Esophagus squamous epithelium (tissue), 5 donors: ENCODE measurements around the gene C16orf74. TPM values are rescaled to one million over a fixed set of nuclear protein-coding genes. Genes with fewer than 3 reads are reported as not detected.

Source experiments
- DNase-seq: peaks from one replicate; lab custom pipeline; 2025; lab: John Stamatoyannopoulos, UW
- H3K27ac ChIP-seq, 4 donors: fragments of 200-600 bp; sonication (generic); one replicate each; pipeline ENCODE4 v1.5.1; 2016 to 2019; ENCODE audit warnings: mild to moderate bottlenecking in 1 of 4
- H3K27me3 ChIP-seq, 4 donors: fragments of 200-600 bp; sonication (generic); 1 replicate in 3 of 4; 2 replicates in 1 of 4; pipeline versions ENCODE4 v1.5.1 to v1.6.0; 2017 to 2021; ENCODE audit warnings: antibody characterized with exemption in 1 of 4
- H3K36me3 ChIP-seq, 3 donors: fragments of 200-600 bp; sonication (generic); one replicate each; pipeline ENCODE4 v1.5.1; 2016 to 2019
- H3K4me1 ChIP-seq, 3 donors: fragments of 200-600 bp; sonication (generic); one replicate each; pipeline ENCODE4 v1.5.1; 2017 to 2019
- H3K4me3 ChIP-seq, 4 donors: fragments of 200-600 bp; sonication (generic); 1 replicate in 3 of 4; 2 replicates in 1 of 4; pipeline ENCODE4 v1.5.1; 2016 to 2019; ENCODE audit warnings: mild to moderate bottlenecking in 2 of 4, moderate library complexity in 1 of 4
- H3K9me3 ChIP-seq, 3 donors: fragments of 200-600 bp; sonication (generic); one replicate each; pipeline ENCODE4 v1.5.1; 2016 to 2019
- CTCF ChIP-seq, 6 experiments: fragments of 450-650 bp in 4 of 6; fragments of 200-600 bp in 2 of 6; sonication (generic) in 2 of 6; IDR thresholded peaks; one replicate each; pipeline ENCODE4 v1.5.1; 2016 to 2019; ENCODE audit warnings: antibody characterized with exemption in 6 of 6, mild to moderate bottlenecking in 4 of 6, moderate library complexity in 4 of 6
- POLR2A ChIP-seq, 4 donors: fragments of 450-650 bp; IDR thresholded peaks; one replicate each; pipeline ENCODE4 v1.6.1; 2017; ENCODE audit warnings: antibody characterized with exemption in 4 of 4, mild to moderate bottlenecking in 4 of 4, moderate library complexity in 3 of 4
- WGBS, 2 donors: methylation state at CpG; one replicate each; pipeline ENCODE4 v1.1.5; 2018; 5-methylcytosine and 5-hydroxymethylcytosine counted together
- intact Hi-C: fragments of 100-400 bp; cut with DNase I; formaldehyde crosslinking; loops from one replicate; pipeline ENCODE4 v1.15.0; 2022
- total RNA-seq, 4 donors: library from RNA; depleted of rRNA; stranded (reverse); fragments of >200 nt; gene quantifications; one replicate each; pipeline ENCODE4 v1.1.0, GENCODE V29; 2016
- donor health status: DM: yes; HTN: yes; CAD: no.

The C16orf74 gene
- total RNA-seq, 4 donors from 2014 or later: 3.8 to 24.8 (median 6.4) TPM

DNA sequence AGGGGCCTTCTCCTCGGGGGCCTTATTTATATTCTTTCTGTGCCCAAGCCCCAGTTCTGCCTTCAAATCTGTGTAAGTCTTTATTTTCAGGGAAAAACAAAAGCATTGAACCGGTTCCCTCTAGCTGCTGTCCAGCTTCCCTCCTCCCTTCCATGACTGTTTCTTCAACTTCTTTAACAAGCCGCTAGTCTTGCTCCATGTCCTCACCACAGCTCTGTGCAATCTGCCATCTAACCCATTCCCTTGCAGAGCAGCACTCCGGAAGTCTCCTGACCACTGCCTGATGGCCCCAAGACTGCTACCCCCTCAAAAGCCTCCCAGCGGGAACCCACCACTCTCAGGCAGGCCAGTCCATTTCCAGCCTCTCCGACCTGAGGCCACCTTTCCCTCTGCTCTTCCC is 31.6 kb upstream of the C16orf74 start:
- Histone ChIP-seq H3K27me3 (no peaks in the 10 kb centered on the region), H3K4me3 (no peak overlapping the region), H3K4me1 (peaks cover 0 to 28% (median 9%) of the 10 kb centered on the region in 3 donors), H3K36me3 (peaks cover 6 to 90% (median 20%) of the 10 kb centered on the region in 3 donors), H3K9me3 (no peaks in the 10 kb centered on the region), H3K27ac (no peak overlapping the region)
- TF ChIP-seq POLR2A (IDR thresholded peaks at IDR 0.05) (no peak), CTCF (IDR thresholded peaks at IDR 0.05) (no peak)
- intact Hi-C loops: no loop called here
- 81 to 85% methylated on average over 6 of the region's 6 CpGs for WGBS, 2 donors
- DNase-seq: no peak

DNA sequence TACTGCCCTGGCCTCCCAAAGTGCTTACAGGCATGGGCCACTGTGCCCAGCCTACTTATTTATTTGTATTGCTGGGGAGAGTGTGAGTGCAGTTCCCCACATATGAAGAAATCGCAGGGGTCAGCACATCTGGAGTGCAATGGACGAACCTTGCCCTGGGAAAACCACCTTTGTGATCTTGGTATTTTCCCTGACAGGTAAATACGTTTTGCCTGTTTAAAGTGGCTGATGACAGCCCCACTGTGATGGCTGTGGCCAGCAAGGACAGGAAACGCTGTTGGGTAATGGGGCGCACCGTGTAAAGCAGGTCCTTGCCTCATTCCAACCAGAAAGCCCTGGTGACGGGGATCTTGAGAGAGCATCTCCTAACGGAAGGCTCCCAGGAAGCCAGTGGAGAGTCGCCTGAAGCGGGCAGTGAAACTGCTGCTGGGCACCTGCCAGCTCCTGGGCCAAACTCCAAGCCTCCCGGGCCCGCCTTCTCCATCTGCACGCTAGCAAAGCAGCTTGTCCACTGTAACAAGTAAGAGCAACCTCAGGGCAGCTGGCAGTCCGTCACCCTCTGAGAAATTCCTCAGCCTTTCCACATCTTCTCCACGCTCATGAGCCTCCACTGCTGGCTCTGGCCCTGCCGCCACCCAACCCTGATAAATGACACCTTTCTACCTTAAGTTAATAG is 30.9 kb upstream of the C16orf74 start:
- no peak for TF ChIP-seq POLR2A (IDR thresholded peaks at IDR 0.05)
- no peak for TF ChIP-seq CTCF (IDR thresholded peaks at IDR 0.05)
- no peaks in the 10 kb centered on the region for H3K9me3 ChIP-seq
- DNase-seq: no peak
- H3K4me1 ChIP-seq: peaks cover 0 to 33% (median 12%) of the 10 kb centered on the region in 3 donors
- no peaks in the 10 kb centered on the region for H3K27me3 ChIP-seq
- intact Hi-C loops: no loop called here
- H3K36me3 ChIP-seq: peaks cover 0 to 85% (median 16%) of the 10 kb centered on the region in 3 donors
- WGBS, 2 donors: 45 to 83% methylated on average over 12 to 14 of the region's 16 CpGs
- H3K27ac ChIP-seq: no peak overlapping the region
- no peak overlapping the region for H3K4me3 ChIP-seq

DNA sequence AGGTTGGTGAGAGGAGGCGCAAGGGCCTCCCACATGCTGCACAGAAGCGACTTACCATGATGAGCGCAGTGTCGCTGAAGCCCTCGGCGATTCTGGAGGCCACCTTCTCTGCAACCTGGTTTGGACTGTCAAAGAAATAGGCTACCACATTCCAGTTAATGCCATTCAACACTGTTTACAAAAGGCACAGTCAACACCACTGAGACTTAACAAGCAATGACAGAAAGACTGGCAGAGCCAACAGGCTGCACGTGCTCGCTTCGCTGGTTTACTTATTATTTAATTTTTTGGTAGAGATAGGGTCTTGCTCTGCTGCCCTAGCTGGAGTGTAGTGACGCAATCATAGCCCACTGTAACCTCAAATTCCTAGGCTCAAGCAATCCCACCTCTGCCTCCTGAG is 30.3 kb upstream of the C16orf74 start:
- H3K9me3 ChIP-seq: no peaks in the 10 kb centered on the region
- peaks cover 0 to 33% (median 12%) of the 10 kb centered on the region in 3 donors for H3K4me1 ChIP-seq
- H3K36me3 ChIP-seq: peaks cover 0 to 78% (median 9%) of the 10 kb centered on the region in 3 donors
- WGBS, 2 donors: 77 to 97% methylated on average over 10 of the region's 10 CpGs
- no peak for DNase-seq
- intact Hi-C loops: no loop called here
- H3K27me3 ChIP-seq: no peaks in the 10 kb centered on the region
- H3K27ac ChIP-seq: no peak overlapping the region
- TF ChIP-seq CTCF (IDR thresholded peaks at IDR 0.05) (no peak), POLR2A (IDR thresholded peaks at IDR 0.05) (no peak)
- H3K4me3 ChIP-seq: no peak overlapping the region

DNA sequence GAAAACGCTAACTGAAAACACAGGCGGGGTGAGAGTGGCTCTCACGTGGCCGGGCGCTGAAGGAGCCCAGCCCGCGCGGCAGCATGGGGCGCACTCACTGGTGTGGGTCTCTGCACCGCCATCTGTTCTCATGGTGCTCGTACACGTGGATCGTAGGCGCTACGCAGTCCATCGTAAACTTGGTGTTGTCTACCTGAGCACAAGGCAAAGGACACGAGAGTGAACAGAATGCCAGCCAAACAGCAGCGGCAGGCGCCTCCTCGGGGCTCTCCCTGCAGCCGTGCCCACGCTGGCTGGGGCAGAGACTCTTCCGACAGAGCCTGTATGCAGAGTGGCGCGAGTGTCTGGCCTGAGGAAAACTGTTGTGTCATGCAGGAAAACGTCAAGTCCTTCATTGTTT is 29.4 kb upstream of the C16orf74 start:
- WGBS, 2 donors: 81 to 84% methylated on average over 20 to 25 of the region's 26 CpGs

More for the DNA sequence above, 29.4 kb upstream of the C16orf74 start:
- peaks cover 0 to 75% (median 3%) of the 10 kb centered on the region in 3 donors for H3K36me3 ChIP-seq
- no peak overlapping the region for H3K4me3 ChIP-seq
- TF ChIP-seq CTCF (IDR thresholded peaks at IDR 0.05) (no peak), POLR2A (IDR thresholded peaks at IDR 0.05) (no peak)
- DNase-seq: no peak
- intact Hi-C loops: no loop called here
- no peaks in the 10 kb centered on the region for H3K27me3 ChIP-seq
- peaks cover 0 to 25% (median 12%) of the 10 kb centered on the region in 3 donors for H3K4me1 ChIP-seq
- H3K27ac ChIP-seq: no peak overlapping the region
- no peaks in the 10 kb centered on the region for H3K9me3 ChIP-seq
